ENCODE data around the gene ZNF350.
"Not testable (repeated sequence)": the region's sequence is repeated elsewhere in the genome, so short reads cannot be mapped to it uniquely, and the experiment has no call there.

Gene ZNF350

DNA sequence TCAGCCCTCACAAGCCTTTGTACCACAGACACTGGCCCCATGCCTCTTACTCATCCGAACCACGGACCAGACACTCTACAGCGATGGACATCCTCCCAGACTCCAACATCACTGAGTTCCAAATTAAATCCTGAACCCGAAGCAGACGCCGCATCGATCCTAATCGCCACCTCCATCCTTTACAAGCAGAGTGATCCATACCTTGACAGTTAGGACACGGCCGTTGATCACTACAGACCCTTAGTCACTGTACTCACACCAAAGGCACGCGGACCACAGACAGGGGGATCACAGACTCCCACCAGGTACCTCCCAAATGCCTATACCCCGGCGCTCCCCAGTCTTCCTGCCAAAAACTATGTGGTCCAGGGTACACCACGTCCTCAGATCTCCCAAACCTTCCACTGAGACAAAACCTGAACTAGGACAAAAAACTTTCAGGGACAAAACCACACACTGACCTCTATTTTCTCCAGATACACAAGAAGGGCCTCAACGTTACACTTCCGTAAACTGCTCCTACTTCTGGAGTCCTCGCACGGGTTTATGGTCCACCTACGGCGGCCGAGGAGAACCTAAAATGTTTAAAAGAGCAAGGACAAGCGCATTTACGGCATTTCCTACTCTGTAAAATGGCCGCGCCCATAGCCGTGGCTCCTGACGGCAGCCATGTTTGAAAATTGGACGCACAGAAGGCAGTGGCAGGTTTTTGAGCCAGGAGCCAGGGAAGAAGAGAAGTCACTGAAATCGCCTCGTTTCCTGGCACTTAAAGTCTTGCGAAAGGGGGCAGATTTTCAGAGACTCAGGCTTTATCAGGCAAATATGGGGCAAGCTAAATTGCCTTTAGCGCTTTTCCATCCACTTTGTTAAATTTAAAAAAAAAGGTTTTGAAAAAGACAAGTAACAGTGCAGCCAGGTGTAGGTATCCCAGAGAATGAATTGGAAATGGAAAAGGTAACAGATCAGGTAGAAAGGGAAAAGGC lies at the start of gene ZNF350:
TSS of gene ZNF350 (minus strand) at position 532 of the 983 bp plus-strand sequence. CDS start 12,480 bp downstream, outside the sequence.
- H3K4me3 ChIP-seq, result peak within 1 kb of the TSS; percentile 94
- TF ChIP-seq FOXP2 (optimal IDR thresholded peaks at IDR 0.05; ENCODE audit: control extremely low read depth, extremely low read length, insufficient read depth) (no peak), EZH2 (IDR thresholded peaks at IDR 0.05) (no peak), POLR2AphosphoS5 (IDR thresholded peaks at IDR 0.05; ENCODE audit: borderline replicate concordance, low read depth, low read length) (peak; percentile 63)
- peak within 1 kb of the TSS; percentile 94 for H3K9ac ChIP-seq (ENCODE audit: insufficient read length)
- peak; percentile 76 for DNase-seq (ENCODE audit: low read depth, low spot score)
- H3K36me3 ChIP-seq (ENCODE audit: insufficient read depth, low read length), result no peaks in the 10 kb centered on the region
- H3K27ac ChIP-seq, result peak within 1 kb of the TSS; percentile 35; the same call in 1 of the 2 replicates
- H3K9me3 ChIP-seq (ENCODE audit: low read depth, low read length), result peaks cover 10% of the 10 kb centered on the region; the same call in 1 of the 2 replicates

DNA sequence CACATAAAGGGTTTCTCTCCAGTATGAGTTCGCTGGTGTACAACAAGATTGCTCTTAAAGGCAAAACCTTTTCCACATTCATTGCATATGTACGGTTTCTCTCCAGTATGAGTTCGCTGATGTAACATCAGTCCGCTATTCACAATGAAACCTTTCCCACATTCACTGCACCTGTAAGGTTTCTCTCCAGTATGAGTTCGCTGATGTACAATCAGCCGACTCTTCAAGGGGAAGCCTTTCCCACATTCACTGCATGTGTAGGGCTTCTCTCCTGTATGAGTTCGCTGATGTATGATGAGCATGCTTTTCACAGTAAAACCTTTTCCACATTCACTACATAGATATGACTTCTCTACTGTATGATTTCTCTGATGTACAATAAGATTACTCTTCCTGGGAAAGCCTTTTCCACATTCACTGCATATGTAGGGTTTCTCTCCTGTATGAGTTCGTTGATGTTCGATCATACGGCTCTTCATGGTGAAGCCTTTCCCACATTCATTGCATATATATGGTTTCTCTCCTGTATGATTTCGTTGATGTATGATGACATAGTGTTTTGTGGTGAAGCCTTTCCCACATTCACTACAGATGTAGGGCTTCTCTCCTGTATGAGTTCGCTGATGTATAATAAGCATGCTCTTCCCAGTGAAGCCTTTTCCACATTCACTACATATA lies 47.5 kb upstream of the ZNF350 start:
- TF ChIP-seq FOXP2 (optimal IDR thresholded peaks at IDR 0.05; ENCODE audit: control extremely low read depth, extremely low read length, insufficient read depth) (no peak), POLR2AphosphoS5 (IDR thresholded peaks at IDR 0.05; ENCODE audit: borderline replicate concordance, low read depth, low read length) (no peak), EZH2 (IDR thresholded peaks at IDR 0.05) (no peak)
- peaks cover 53% of the 10 kb centered on the region for H3K36me3 ChIP-seq (ENCODE audit: insufficient read depth, low read length)
- no peak overlapping the region for H3K27ac ChIP-seq
- no peak overlapping the region for H3K4me3 ChIP-seq
- no peak overlapping the region for H3K9ac ChIP-seq (ENCODE audit: insufficient read length)
- H3K9me3 ChIP-seq (ENCODE audit: low read depth, low read length), result peaks cover 29% of the 10 kb centered on the region
- no peak for DNase-seq (ENCODE audit: low read depth, low spot score)

DNA sequence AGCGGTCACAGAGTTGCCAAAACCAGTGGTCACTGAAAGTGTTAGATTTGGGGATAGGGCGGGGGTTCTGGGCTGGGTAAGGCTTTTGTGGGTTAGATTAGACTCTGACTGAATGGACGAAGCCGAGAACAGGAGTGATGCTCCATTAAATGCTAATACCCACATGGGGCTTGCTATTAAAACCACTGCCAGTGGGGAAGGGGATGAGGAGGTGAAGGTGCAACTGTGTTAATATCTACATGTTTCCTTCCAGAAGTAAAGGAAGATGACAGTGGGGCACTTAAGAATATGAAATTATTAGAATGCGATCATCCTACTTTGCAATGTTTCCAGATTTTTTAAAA lies 42.1 kb upstream of the ZNF350 start:
- H3K27ac ChIP-seq, result peak overlapping the region; percentile 80
- H3K9me3 ChIP-seq (ENCODE audit: low read depth, low read length), result peaks cover 29% of the 10 kb centered on the region
- peak overlapping the region; percentile 91 for H3K9ac ChIP-seq (ENCODE audit: insufficient read length)
- no peak for DNase-seq (ENCODE audit: low read depth, low spot score)
- peak overlapping the region; percentile 96 for H3K4me3 ChIP-seq
- peaks cover 50% of the 10 kb centered on the region for H3K36me3 ChIP-seq (ENCODE audit: insufficient read depth, low read length)
- TF ChIP-seq POLR2AphosphoS5 (IDR thresholded peaks at IDR 0.05; ENCODE audit: borderline replicate concordance, low read depth, low read length) (no peak), EZH2 (IDR thresholded peaks at IDR 0.05) (no peak), FOXP2 (optimal IDR thresholded peaks at IDR 0.05; ENCODE audit: control extremely low read depth, extremely low read length, insufficient read depth) (no peak)

DNA sequence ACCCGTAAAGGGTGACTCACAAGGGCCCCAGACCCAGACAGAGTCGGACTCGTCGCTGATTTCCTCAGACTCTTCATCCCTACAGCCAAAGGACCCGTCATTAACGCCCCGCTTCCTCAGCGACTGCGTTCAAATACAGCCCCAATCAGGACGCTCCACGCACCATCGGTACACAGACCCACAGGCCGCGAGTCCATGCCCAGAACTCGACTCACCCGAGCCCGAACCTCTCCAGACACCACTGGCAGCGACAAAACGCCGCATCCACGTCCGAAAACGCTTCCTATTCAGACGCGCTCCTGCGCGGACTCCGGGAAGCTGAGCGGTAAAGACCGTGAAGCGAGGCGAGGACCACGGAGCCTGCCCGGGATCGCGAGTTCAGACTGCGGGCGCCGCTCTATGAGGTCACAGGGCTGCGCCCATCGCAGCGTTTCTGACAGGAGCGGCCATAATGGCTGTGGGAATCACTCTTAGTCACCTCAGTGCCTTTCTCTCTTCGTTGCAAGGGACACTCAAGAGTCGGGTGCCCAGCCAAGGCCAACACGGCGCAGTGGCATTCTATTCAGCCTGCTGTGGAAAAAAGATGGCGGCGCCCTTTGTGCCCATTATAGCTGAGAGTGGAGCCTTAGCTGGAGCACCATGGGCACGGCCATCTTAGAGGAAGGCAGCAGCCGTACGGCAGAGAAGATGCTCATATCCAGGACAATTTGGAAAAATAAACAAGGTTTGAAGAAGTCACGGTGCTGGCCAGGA lies 41.6 kb upstream of the ZNF350 start, which contains the start of gene ZNF614:
TSS of gene ZNF614 (minus strand) at position 353 of the 753 bp plus-strand sequence. CDS start 2,634 bp downstream, outside the sequence.
- Histone ChIP-seq H3K27ac (peak within 1 kb of the TSS; percentile 80), H3K9me3 (ENCODE audit: low read depth, low read length) (peaks cover 29% of the 10 kb centered on the region), H3K36me3 (ENCODE audit: insufficient read depth, low read length) (peaks cover 50% of the 10 kb centered on the region), H3K9ac (ENCODE audit: insufficient read length) (peak within 1 kb of the TSS; percentile 91), H3K4me3 (peak within 1 kb of the TSS; percentile 96)
- no peak for DNase-seq (ENCODE audit: low read depth, low spot score)
- TF ChIP-seq EZH2 (IDR thresholded peaks at IDR 0.05) (no peak), FOXP2 (optimal IDR thresholded peaks at IDR 0.05; ENCODE audit: control extremely low read depth, extremely low read length, insufficient read depth) (no peak), POLR2AphosphoS5 (IDR thresholded peaks at IDR 0.05; ENCODE audit: borderline replicate concordance, low read depth, low read length) (peak; percentile 83)

DNA sequence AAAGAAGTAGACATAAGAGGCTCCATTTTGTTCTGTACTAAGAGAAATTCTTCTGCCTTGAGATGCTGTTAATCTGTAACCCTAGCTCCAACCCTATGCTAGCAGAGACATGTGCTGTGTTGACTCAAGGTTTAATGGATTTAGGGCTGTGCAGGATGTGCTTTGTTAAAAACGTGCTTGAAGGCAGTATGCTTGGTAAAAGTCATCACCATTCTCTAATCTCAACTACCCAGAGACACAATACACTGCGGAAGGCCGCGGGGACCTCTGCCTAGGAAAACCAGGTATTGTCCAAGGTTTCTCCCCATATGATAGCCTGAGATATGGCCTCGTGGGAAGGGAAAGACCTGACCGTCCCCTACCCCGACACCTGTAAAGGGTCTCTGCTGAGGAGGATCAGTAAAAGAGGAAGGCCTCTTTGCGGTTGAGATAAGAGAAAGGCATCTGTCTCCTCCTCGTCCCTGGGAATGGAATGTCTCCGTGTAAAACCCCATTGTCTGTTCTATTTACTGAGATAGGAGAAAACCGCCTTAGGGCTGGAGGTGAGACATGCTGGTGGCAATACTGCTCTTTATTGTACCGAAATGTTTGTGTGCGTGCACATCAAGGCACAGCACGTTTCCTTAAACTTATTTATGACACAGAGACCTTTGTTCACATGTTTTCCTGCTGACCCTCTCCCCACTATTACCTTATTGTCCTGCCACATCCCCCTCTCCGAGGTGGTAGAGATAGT lies 39.8 kb upstream of the ZNF350 start:
- not testable (repeated sequence) for H3K27ac ChIP-seq; H3K4me3 ChIP-seq; H3K9ac ChIP-seq (ENCODE audit: insufficient read length); DNase-seq (ENCODE audit: low read depth, low spot score)
- peaks cover 35% of the 10 kb centered on the region for H3K9me3 ChIP-seq (ENCODE audit: low read depth, low read length)
- H3K36me3 ChIP-seq (ENCODE audit: insufficient read depth, low read length), result peaks cover 61% of the 10 kb centered on the region

DNA sequence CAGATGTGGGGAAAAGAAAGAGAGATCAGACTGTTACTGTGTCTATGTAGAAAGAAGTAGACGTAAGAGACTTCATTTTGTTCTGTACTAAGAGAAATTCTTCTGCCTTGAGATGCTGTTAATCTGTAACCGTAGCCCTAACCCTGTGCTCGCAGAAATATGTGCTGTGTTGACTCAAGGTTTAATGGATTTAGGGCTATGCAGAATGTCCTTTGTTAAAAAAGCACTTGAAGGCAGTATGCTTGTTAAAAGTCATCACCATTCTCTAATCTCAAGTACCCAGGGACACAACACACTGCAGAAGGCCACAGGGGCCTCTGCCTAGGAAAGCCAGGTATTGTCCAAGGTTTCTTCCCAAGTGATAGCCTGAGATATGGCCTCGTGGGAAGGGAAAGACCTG lies 37.8 kb upstream of the ZNF350 start:
- Histone ChIP-seq H3K9me3 (ENCODE audit: low read depth, low read length) (peaks cover 34% of the 10 kb centered on the region), H3K36me3 (ENCODE audit: insufficient read depth, low read length) (peaks cover 67% of the 10 kb centered on the region)
- DNase-seq (ENCODE audit: low read depth, low spot score); H3K4me3 ChIP-seq; H3K27ac ChIP-seq; H3K9ac ChIP-seq (ENCODE audit: insufficient read length): not testable (repeated sequence)

DNA sequence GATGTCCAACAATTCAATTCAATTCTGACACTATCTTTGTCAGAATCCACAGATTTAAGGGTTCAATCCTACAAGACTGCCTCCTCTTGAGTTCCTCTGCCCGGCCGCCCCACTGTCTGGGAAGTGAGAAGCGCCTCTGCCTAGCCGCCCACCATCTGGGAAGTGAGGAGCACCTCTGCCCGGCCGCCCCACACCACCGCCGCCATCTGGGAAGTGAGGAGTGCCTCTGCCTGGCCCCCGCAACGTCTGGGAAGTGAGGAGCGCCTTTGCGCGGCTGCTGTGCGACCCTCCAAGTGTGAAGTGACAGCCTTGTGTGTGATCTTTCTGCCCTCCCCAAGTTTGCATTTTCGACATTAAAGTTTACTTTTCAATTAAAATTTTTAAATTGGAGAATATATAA lies 35.6 kb upstream of the ZNF350 start:
- Histone ChIP-seq H3K4me3 (no peak overlapping the region), H3K9me3 (ENCODE audit: low read depth, low read length) (peaks cover 42% of the 10 kb centered on the region)

More for the DNA sequence above, 35.6 kb upstream of the ZNF350 start:
- Histone ChIP-seq H3K36me3 (ENCODE audit: insufficient read depth, low read length) (peaks cover 88% of the 10 kb centered on the region), H3K9ac (ENCODE audit: insufficient read length) (no peak overlapping the region), H3K27ac (no peak overlapping the region)
- DNase-seq (ENCODE audit: low read depth, low spot score), result no peak
- TF ChIP-seq EZH2 (IDR thresholded peaks at IDR 0.05) (no peak), POLR2AphosphoS5 (IDR thresholded peaks at IDR 0.05; ENCODE audit: borderline replicate concordance, low read depth, low read length) (no peak), FOXP2 (optimal IDR thresholded peaks at IDR 0.05; ENCODE audit: control extremely low read depth, extremely low read length, insufficient read depth) (no peak)

All from SK-N-MC (cell line).